Suppressor macrophage (primary cell): ENCODE measurements around the gene TOR2A.

ENCODE experiments used
- DNase-seq, 4 experiments: peaks; one replicate each; pipeline ENCODE4 v3.0.0-alpha.2; 2020 to 2022

Gene TOR2A

GRCh38 chr9:127717766-127718165 lies 17.3 kb downstream of the TOR2A start:
- DNase-seq: no peak

GRCh38 chr9:127716412-127716811 lies 18.7 kb downstream of the TOR2A start:
- no peak for DNase-seq

GRCh38 chr9:127715470-127716337 lies 19.4 kb downstream of the TOR2A start, which contains the start of the genes PTRH1 and TTC16:
Gene PTRH1 (minus strand): TSS chr9:127715663. CDS start chr9:127715639, 24 bp downstream.
Gene TTC16 (plus strand): TSS chr9:127716079. CDS start chr9:127716146, 67 bp downstream.
- peak; percentile 98 to 99 (median 98) for DNase-seq

DNA sequence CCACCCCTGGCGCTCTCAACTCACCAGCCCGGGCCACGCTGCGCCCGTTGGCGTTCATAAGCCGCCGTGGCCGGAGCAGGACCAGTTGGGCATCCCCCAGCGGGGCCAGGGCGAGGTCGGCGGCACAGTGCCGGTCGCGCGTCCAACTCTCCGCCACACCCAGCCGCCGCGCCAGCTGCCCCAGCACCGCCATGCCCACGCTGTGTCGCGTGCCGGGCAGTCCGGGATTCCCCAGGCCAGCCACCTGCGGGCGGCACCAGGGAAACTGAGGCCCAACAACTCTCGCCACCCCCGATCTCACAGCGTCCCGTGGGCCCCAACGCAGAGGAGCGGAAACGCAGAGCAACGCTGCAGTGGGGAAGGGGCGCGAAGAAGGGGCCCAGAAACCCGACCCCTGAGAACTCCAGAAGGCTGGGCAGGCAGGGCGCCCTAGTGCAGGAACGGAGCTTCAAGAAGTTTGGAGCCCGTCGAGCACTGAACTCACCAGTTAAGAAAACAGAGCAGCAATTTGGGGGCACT lies 20.1 kb downstream of the TOR2A start:
- DNase-seq: peak; percentile 19 to 62 (median 40)

DNA sequence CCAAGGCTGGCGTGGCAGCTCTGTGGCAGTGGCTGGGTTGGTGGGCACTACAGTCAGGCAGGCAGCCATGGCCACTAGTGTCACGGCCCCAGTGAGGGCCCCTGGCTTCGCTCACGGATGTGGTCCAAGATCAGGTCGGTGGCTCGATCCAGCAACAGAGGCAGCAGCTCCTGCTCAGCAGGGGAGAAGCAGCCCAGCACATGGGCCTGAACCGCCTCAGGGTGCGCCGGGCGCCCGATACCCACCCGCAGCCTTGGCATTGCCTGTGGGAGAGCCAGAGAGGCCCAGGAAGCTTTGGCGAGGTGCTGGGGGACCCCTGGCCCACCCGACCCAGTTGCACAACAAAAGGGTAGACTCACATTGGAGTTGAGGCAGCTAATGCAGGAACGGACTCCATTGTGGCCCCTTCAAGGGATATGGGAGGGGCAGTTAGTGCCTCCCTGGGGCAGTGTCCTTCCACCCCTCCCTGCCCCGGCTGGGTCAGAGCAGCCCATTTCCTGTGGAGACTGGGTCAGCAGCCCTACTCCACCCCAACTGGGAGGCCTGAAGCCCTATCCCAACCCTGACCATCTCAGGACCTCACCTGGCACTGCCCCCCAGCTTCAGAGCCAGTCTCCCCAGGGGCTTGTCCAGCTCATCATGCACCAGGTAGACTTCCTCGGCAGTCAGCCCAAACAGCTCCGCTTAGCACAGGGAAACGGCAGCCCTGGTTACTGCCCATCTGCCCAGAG lies 20.9 kb downstream of the TOR2A start:
- no peak for DNase-seq

DNA sequence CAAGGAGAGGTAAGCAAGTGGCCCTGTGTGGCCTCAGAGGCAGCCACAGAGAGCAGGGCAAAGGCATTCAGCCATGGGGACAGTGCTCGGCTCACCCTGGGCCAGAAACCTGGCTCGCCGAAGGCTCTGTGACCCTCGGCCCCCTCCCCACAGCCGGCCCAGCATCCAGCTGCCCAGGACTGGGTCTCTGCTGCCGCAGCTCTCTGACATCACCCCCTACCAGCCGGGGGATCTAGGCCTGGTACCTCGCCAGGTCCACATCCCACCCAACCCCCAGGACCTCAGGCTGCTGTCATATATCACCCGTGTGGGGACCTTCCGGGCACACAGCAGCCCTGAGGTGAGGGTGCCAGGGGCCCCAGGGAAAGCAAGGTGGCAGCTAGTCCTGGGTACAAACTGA lies 22.2 kb downstream of the TOR2A start:
- DNase-seq: no peak

DNA sequence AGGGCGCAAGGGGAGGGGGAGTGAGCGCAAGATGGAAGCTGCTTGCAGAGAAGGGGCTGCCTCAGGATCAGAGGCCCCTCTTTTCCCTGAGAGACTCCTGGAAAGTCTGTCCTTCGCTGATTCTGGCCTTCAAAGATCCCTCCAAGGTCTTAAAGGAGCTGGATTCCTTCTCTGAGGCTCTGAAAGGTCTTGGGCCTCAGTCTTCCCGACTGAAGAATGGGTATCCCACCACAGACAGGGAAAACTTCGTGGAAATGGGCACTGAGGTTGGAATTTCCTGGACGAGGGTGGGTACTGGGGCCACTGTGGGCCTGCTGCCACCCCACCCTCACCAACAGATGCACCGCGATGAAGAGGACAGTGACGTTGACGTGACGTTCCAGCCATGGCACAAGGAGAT lies 22.7 kb downstream of the TOR2A start:
- DNase-seq: no peak

DNA sequence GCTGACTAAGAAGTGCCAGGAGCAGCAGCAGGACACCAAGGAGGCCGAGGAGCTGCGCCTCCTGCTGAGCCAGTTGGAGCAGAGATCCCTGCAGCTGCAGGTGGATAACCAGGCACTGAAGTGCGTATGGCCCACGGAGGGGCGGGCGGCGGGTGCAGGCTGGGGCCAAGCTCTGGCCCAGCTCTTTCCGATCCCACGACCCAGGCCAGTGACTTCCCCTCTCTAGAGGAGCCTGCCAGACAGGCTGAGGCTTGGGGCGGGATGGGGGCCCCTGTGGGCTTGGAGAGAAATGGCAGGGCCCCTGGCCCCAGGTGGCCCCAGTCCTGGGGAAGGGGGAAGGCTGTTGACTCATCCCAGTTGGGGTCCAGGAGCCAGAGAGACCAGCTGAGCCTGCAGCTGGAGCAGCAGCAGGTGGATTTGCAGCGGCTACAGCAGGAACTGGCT lies 23.2 kb downstream of the TOR2A start:
- no peak for DNase-seq

DNA sequence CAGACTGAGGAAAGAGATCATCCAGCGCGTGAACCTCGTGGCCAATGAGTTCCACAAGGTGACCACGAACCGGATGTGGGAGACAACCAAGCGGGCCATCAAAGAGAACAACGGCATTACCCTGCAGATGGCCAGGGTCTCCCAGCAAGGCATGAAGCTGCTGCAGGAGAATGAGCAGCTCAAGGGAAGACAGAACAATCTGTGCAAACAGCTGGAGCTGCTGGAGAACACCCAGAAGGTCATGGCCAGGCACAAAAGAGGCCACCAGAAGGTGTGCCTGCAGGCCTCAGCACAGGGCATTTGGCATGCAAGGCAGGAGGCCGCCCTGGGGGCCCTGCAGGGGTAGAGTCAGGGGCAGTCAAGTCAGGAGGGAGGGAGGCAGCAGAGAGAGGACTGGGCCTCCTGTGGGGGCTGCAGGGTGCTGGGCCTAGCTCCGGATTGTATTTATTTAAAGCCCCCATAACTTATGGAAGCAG lies 23.8 kb downstream of the TOR2A start:
- DNase-seq: no peak

GRCh38 chr9:127710204-127710783 lies 24.8 kb downstream of the TOR2A start:
- DNase-seq: no peak

GRCh38 chr9:127708952-127709587 lies 26.0 kb downstream of the TOR2A start:
- no peak for DNase-seq

GRCh38 chr9:127707766-127708165 lies 27.3 kb downstream of the TOR2A start:
- DNase-seq: peak in 1 of 4 experiments; percentile 22

GRCh38 chr9:127706836-127707241 lies 28.3 kb downstream of the TOR2A start, which contains the start of gene CFAP157:
Gene CFAP157 (plus strand): TSS chr9:127706988. CDS start chr9:127707032, 44 bp downstream.
- peak in 2 of 4 experiments; percentile 13 to 17 for DNase-seq

DNA sequence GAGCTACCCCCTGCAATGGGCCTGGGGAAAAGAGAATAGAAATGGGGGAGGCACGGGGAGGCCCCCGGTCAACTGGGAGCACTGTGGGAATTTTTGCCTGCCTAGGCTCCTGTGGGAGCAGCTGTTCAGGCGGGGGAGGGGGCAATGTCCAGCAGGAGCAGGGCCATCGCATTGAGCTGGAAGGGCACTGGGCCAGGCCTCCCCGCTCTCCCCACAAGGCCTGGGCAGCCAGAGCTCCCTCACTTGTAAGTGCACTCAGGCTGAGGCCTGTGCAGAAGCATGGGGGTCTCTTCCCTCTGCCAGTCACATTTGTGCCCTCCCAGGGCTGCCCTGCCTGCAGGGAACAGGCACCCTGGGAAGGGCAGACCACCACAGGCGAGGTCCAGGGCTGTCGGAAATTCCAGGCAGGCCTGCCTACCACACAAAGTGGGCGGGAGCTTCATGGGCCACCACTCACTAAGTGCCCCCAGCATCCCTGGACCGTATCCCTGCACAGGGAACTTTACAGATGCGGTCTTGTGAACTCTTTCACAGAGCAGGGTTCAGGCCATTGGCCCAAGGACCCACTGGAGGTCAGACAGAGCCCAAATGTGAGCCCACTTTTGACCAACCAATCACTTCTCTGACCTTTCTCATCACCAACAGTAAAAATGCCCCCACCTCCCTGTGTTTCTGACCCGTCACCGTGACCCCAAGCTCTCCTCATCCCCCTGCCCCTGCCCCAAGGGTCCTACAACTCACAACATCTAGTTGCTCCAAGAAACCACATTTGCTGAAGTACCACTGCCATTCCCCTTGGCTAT lies 29.3 kb downstream of the TOR2A start:
- no peak for DNase-seq

DNA sequence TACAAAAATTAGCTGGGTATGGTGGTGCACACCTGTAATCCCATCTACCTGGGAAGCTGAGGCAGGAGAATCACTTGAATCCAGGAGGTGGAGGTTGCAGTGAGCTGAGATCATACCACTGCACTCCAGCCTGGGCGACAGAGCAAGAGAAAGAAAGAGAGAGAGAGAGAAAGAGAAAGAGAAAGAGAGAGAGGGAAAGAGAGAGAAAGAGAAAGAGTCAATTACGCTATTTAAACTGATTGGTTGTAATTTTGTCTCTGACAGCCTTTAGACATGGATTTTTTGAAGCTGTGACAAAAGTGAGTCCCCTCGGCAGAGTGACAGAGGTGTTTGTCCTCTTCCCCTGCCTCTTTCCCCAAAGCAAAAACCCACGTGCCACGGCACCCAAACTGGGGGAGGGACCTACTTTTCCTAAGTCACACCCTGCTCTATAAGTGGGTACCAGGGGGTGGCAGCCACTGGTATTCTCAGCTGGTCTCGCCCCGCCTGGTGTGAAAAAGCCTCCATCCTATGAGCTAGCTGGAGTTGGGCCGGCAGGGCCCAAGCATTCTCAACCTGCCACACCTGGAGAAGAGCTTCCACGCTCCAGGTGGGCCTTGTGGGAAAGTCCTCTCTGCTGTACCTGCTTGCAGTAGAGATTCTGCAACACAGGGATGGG lies 31.7 kb downstream of the TOR2A start:
- no peak for DNase-seq

- no peak for DNase-seq
Measured at GRCh38 chr9:127700594-127701255, 34.4 kb downstream of the TOR2A start.

GRCh38 chr9:127700140-127700539 lies 35.0 kb downstream of the TOR2A start:
- no peak for DNase-seq

DNA sequence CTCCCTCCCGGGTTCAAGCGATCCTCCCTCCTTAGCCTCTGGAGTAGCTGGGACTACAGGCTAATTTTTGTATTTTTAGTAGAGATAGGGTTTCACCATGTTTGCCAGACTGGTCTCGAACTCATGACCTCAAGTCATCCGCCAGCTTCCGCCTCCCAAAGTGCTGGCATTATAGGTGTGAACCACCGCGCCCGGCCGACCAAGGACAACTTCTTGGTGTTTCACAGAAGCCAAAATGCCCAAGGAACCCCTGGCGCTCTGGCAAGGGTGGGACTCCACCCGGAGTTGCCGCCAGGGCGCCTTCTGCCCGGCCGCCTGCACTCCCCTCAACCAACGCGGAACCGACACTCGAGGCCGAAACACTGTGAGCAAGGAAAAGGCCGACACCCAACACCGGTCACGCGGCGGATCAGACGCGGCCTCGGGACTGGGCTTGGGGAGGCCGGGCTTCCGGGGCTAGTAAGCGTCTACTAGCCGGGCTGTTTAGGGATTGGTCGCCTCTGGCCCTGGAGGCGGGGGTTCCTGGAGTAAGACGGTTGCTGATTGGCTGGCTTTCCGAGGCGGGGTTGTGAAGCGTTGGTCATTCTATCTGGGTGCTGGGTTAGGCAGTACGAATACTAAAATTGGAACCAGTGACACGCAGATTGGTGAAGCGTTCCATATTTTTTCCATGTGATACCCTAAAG lies 36.0 kb downstream of the TOR2A start:
- peak; percentile 97 to 98 (median 98) for DNase-seq

DNA sequence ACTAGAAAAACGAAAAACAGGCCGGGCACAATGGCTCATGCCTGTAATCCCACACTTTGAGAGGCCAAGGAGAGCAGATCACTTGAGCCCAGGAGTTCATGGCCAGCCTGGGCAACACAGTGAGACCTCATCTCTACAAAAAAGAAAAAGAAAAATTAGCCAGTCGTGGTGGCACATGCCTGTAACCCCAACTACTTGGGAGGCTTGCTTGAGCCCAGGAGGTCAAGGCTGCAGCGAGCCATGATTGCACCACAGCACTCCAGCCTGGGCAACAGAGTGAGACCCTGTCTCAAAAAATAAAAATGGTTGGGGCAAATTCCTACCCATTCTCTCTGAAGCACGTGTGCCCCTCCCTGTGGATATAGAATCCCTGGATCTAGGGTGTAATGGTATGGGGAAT lies 36.7 kb downstream of the TOR2A start:
- no peak for DNase-seq
